Measurements from ENCODE around the gene TLL1. TPM values are rescaled to one million over a fixed set of nuclear protein-coding genes. Genes with fewer than 3 reads are reported as not detected.

TLL1 gene
- total RNA-seq, 1 experiment from 2014 or later, result not detected

- Histone ChIP-seq H3K23me2 (ENCODE audit: insufficient read length, low read depth, low read length, poor library complexity, severe bottlenecking) (no peaks in the 10 kb centered on the region), H4K91ac (ENCODE audit: insufficient read length, low read depth, low read length) (no peak overlapping the region), H3K56ac (ENCODE audit: insufficient read length, low read depth, low read length) (no peak overlapping the region), H3K18ac (ENCODE audit: insufficient read length, low read depth, low read length) (no peak overlapping the region), H3K9ac (ENCODE audit: extremely low read depth, insufficient read length, low read length) (no peak overlapping the region), H3K4me2 (ENCODE audit: insufficient read depth, insufficient read length, low read length) (no peak overlapping the region), H3K27ac (ENCODE audit: insufficient read length, low read depth, low read length) (no peak overlapping the region), H3K79me1 (ENCODE audit: insufficient read depth, low read depth, low read length, poor library complexity, severe bottlenecking) (no peaks in the 10 kb centered on the region), H2BK12ac (ENCODE audit: insufficient read length, low read depth, low read length) (no peak overlapping the region), H2AK5ac (ENCODE audit: insufficient read length, low read length) (no peak overlapping the region), H2BK20ac (ENCODE audit: low read depth, low read length, poor library complexity, severe bottlenecking) (no peak overlapping the region), H2BK120ac (ENCODE audit: low read depth, low read length, poor library complexity, severe bottlenecking) (no peak overlapping the region), H3K4ac (ENCODE audit: low read depth, low read length) (no peak overlapping the region), H3K14ac (ENCODE audit: insufficient read depth, low read length) (no peak overlapping the region), H2AFZ (ENCODE audit: low read length) (no peak overlapping the region), H4K5ac (ENCODE audit: insufficient read length, low read depth, low read length) (no peak overlapping the region), H4K20me1 (ENCODE audit: control insufficient read depth, insufficient read depth, insufficient read length) (no peaks in the 10 kb centered on the region), H3T11ph (ENCODE audit: low read length) (no peak overlapping the region), H3K4me1 (ENCODE audit: insufficient read depth, low read length) (no peaks in the 10 kb centered on the region), H3K9me3 (ENCODE audit: control insufficient read depth, low read depth, low read length) (no peaks in the 10 kb centered on the region), H2BK5ac (ENCODE audit: insufficient read length, low read length) (no peak overlapping the region), H3K23ac (ENCODE audit: insufficient read length, low read depth, low read length) (no peak overlapping the region), H3K79me2 (ENCODE audit: insufficient read depth, low read length) (no peaks in the 10 kb centered on the region), H3K27me3 (ENCODE audit: insufficient read depth, low read length) (no peaks in the 10 kb centered on the region), H4K8ac (replicated peaks; ENCODE audit: insufficient read length, low read depth, low read length) (no peak overlapping the region), H2BK15ac (ENCODE audit: low read depth, low read length) (no peak overlapping the region)
- TF ChIP-seq, protein P1, sequence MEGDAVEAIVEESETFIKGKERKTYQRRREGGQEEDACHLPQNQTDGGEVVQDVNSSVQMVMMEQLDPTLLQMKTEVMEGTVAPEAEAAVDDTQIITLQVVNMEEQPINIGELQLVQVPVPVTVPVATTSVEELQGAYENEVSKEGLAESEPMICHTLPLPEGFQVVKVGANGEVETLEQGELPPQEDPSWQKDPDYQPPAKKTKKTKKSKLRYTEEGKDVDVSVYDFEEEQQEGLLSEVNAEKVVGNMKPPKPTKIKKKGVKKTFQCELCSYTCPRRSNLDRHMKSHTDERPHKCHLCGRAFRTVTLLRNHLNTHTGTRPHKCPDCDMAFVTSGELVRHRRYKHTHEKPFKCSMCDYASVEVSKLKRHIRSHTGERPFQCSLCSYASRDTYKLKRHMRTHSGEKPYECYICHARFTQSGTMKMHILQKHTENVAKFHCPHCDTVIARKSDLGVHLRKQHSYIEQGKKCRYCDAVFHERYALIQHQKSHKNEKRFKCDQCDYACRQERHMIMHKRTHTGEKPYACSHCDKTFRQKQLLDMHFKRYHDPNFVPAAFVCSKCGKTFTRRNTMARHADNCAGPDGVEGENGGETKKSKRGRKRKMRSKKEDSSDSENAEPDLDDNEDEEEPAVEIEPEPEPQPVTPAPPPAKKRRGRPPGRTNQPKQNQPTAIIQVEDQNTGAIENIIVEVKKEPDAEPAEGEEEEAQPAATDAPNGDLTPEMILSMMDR (conservative IDR thresholded peaks at IDR 0.05), result no peak
- H3K4me1 Mint-ChIP-seq, result no peaks in the 10 kb centered on the region
- no CpG with 5 or more reads among the region's 5 CpGs for WGBS (ENCODE audit: extremely low coverage, insufficient read length, low lambda C conversion rate)
- H3K27ac Mint-ChIP-seq, result no peak overlapping the region
- DNase-seq, result no peak
- peaks cover 17 to 30% of the 10 kb centered on the region in 2 experiments for H3K9me3 Mint-ChIP-seq
- H3K27me3 Mint-ChIP-seq (ENCODE audit: low read depth), result no peaks in the 10 kb centered on the region
- peaks cover 10 to 26% (median 14%) of the 10 kb centered on the region in 3 experiments; a peak in 5 of 7 replicates for H3K36me3 Mint-ChIP-seq (ENCODE audit: insufficient read depth in 1 of 3, low read depth in 3 of 3)
- H3K4me3 Mint-ChIP-seq, result no peak overlapping the region
Observed at GRCh38 chr4:165964591-165964990, 91.6 kb downstream of the TLL1 start.
